CD4-positive, alpha-beta memory T cell (primary cell): ENCODE data around the gene ACSL3. TPM values are rescaled to one million over a fixed set of nuclear protein-coding genes. Genes with fewer than 3 reads are reported as not detected.

ENCODE experiments used
- CTCF ChIA-PET: fragments of 350-600 bp; sonication (Branson Sonifier 250); formaldehyde crosslinking; loops from one replicate; lab custom pipeline; 2021; ENCODE audit warnings: inconsistent platforms; ENCODE audit not compliant: partially characterized antibody; lab: Charles Lee
- POLR2A ChIA-PET: fragments of 350-600 bp; sonication (Branson Sonifier 250); formaldehyde crosslinking; loops from one replicate; lab custom pipeline; 2021; ENCODE audit not compliant: partially characterized antibody; lab: Charles Lee
- DNase-seq, 5 donors: peaks; one replicate each; pipeline versions ENCODE4 v3.0.0 to v3.0.0-alpha.2; 2020 to 2022; ENCODE audit warnings: mixed read lengths in 1 of 5
- H3K27ac ChIP-seq: one replicate; pipeline ENCODE4 v1.7.0; 2013; ENCODE audit warnings: low read depth, low read length
- H3K27me3 ChIP-seq: 2 replicates; pipeline ENCODE4 v1.7.0; 2013; ENCODE audit warnings: mild to moderate bottlenecking, low read length, moderate library complexity; ENCODE audit not compliant: insufficient read depth
- H3K36me3 ChIP-seq: 2 replicates; pipeline ENCODE4 v1.7.0; 2013; ENCODE audit warnings: mild to moderate bottlenecking, low read length, moderate library complexity; ENCODE audit not compliant: insufficient read depth
- H3K4me1 ChIP-seq: 2 replicates; pipeline ENCODE4 v1.7.0; 2013; ENCODE audit warnings: mild to moderate bottlenecking, low read length, moderate library complexity; ENCODE audit not compliant: insufficient read depth
- H3K4me3 ChIP-seq, 2 donors: one replicate each; pipeline ENCODE4 v1.7.0; 2013; ENCODE audit warnings: low read length in 2 of 2, mild to moderate bottlenecking in 1 of 2
- H3K9me3 ChIP-seq, 2 donors: one replicate each; pipeline ENCODE4 v1.7.0; 2013; ENCODE audit warnings: low read length in 2 of 2, control low read depth in 1 of 2; ENCODE audit not compliant: control insufficient read depth in 1 of 2
- H3K27ac Mint-ChIP-seq, 7 donors: one replicate each; pipeline ENCODE4 v1.8.0; 2020 to 2021; ENCODE audit warnings: mixed read lengths in 7 of 7, mild to moderate bottlenecking in 6 of 7, inconsistent platforms in 3 of 7, moderate library complexity in 3 of 7
- H3K27me3 Mint-ChIP-seq, 2 donors: one replicate each; pipeline ENCODE4 v1.8.0; 2020 to 2021; ENCODE audit warnings: mixed read lengths in 2 of 2
- H3K36me3 Mint-ChIP-seq, 2 donors: one replicate each; pipeline ENCODE4 v1.8.0; 2020 to 2021; ENCODE audit warnings: mixed read lengths in 2 of 2, inconsistent platforms in 1 of 2, mild to moderate bottlenecking in 1 of 2
- H3K4me1 Mint-ChIP-seq, 4 donors: one replicate each; pipeline ENCODE4 v1.8.0; 2020 to 2021; ENCODE audit warnings: mixed read lengths in 4 of 4, mild to moderate bottlenecking in 1 of 4
- H3K4me3 Mint-ChIP-seq, 8 donors: one replicate each; pipeline ENCODE4 v1.8.0; 2020 to 2021; ENCODE audit warnings: mixed read lengths in 8 of 8, mild to moderate bottlenecking in 7 of 8, moderate library complexity in 6 of 8, inconsistent platforms in 3 of 8
- H3K9me3 Mint-ChIP-seq, 8 donors: one replicate each; pipeline ENCODE4 v1.8.0; 2020 to 2021; ENCODE audit warnings: mixed read lengths in 8 of 8, mild to moderate bottlenecking in 5 of 8, inconsistent platforms in 3 of 8, moderate library complexity in 1 of 8
- intact Hi-C: fragments of 100-400 bp; cut with micrococcal nuclease; formaldehyde crosslinking; loops from one replicate; pipeline ENCODE4 v1.15.1; 2023
- polyA plus RNA-seq, 2 donors: library from polyadenylated mRNA; unstranded; fragments of 300-500 nt; fragmentation: Illumina TruSeq; gene quantifications; one replicate each; pipeline ENCODE4 v1.2.3, GENCODE V29; 2021
- total RNA-seq, 2 experiments: library from RNA; stranded (reverse); gene quantifications; one replicate each; pipeline ENCODE4 v1.2.3, GENCODE V29; 2021

ACSL3 gene
- total and polyA plus RNA-seq, 4 experiments from 2014 or later = 24.8 to 30.9 (median 25.8) TPM

GRCh38 chr2:222892321-222892720 lies 31.5 kb downstream of the ACSL3 start:
- CTCF ChIA-PET = interaction anchor here (1.0 to 1.7 kb wide), 2 partner anchors 10 to 11 kb away, joined by 3 to 5 read pairs; no protein-coding TSS in a partner anchor
- no peaks in the 10 kb centered on the region for H3K27me3 Mint-ChIP-seq
- Histone ChIP-seq H3K4me1 (no peaks in the 10 kb centered on the region), H3K27ac (no peak overlapping the region), H3K9me3 (no peaks in the 10 kb centered on the region), H3K36me3 (no peaks in the 10 kb centered on the region), H3K4me3 (no peak overlapping the region), H3K27me3 (no peaks in the 10 kb centered on the region)
- no peak overlapping the region for H3K27ac Mint-ChIP-seq
- peaks cover 12 to 26% (median 20%) of the 10 kb centered on the region in 4 donors for H3K4me1 Mint-ChIP-seq
- intact Hi-C loops = no loop called here
- POLR2A ChIA-PET = no interaction called here
- DNase-seq = no peak
- no peaks in the 10 kb centered on the region for H3K9me3 Mint-ChIP-seq
- peaks cover 6 to 7% of the 10 kb centered on the region in 2 donors for H3K36me3 Mint-ChIP-seq
- no peak overlapping the region for H3K4me3 Mint-ChIP-seq

DNA sequence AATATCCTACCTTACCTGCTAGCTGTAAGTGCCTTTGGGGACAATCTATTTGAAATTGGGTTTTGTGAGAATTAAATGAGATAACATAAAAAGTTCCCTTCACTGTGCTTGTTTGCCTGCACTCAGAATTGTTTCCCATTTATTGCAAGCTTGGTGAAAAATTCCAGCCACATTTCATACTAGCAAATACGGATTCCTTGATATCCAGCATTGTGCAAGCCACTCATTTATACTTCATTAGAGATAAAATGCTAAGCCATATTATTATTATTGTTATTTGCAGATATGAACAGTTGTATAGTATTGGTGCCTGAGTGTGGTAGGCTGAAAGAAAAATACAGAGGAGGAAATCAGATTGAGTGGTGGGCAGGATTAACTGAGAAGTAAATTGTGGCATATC lies 31.9 kb downstream of the ACSL3 start:
- Mint-ChIP-seq H3K4me1 (peaks cover 11 to 24% (median 19%) of the 10 kb centered on the region in 4 donors), H3K27me3 (no peaks in the 10 kb centered on the region), H3K36me3 (peaks cover 6 to 7% of the 10 kb centered on the region in 2 donors), H3K9me3 (no peaks in the 10 kb centered on the region), H3K27ac (no peak overlapping the region), H3K4me3 (no peak overlapping the region)
- Histone ChIP-seq H3K4me1 (no peaks in the 10 kb centered on the region), H3K9me3 (no peaks in the 10 kb centered on the region), H3K36me3 (no peaks in the 10 kb centered on the region), H3K27me3 (no peaks in the 10 kb centered on the region), H3K27ac (no peak overlapping the region), H3K4me3 (no peak overlapping the region)
- intact Hi-C loops = no loop called here
- DNase-seq = no peak
- ChIA-PET CTCF (interaction anchor here (1.7 kb wide), 1 partner anchor 11 kb away, joined by 5 read pairs; no protein-coding TSS in a partner anchor), POLR2A (no interaction called here)

- no peak overlapping the region for H3K27ac Mint-ChIP-seq
- peaks cover 15 to 28% (median 20%) of the 10 kb centered on the region in 4 donors for H3K4me1 Mint-ChIP-seq
- POLR2A ChIA-PET = no interaction called here
Measured at GRCh38 chr2:222893716-222894115, 32.9 kb downstream of the ACSL3 start.

DNA sequence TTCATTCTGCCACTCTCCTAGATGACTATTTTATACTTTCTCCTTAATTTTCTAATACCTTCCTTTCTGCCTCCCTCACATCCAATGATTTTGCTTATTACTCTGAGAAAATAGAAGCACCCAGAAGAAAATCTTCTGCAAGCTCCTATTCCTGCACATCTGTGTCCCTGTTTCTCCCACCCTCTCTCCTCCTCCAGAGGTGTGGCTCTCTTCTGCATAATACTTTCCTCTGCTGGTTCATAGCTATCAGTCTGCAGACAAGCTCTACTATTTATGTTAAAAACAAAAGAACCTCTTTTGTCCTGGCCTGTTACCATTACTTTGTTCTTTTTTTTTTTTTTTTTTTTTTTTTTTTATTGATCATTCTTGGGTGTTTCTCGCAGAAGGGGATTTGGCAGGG lies 34.3 kb downstream of the ACSL3 start:
- H3K27ac Mint-ChIP-seq = no peak overlapping the region
- no peaks in the 10 kb centered on the region for H3K36me3 ChIP-seq
- no peak for DNase-seq
- H3K4me3 ChIP-seq = no peak overlapping the region
- no peak overlapping the region for H3K27ac ChIP-seq
- H3K27me3 ChIP-seq = no peaks in the 10 kb centered on the region
- H3K27me3 Mint-ChIP-seq = no peaks in the 10 kb centered on the region
- intact Hi-C loops = no loop called here
- ChIA-PET CTCF (interaction anchor here (1.2 to 1.6 kb wide), 2 partner anchors 98 to 186 kb away, joined by 5 read pairs; no protein-coding TSS in a partner anchor), POLR2A (no interaction called here)
- no peaks in the 10 kb centered on the region for H3K36me3 Mint-ChIP-seq
- no peaks in the 10 kb centered on the region for H3K9me3 Mint-ChIP-seq
- H3K9me3 ChIP-seq = no peaks in the 10 kb centered on the region
- peaks cover 14 to 26% (median 21%) of the 10 kb centered on the region in 4 donors for H3K4me1 Mint-ChIP-seq
- H3K4me3 Mint-ChIP-seq = no peak overlapping the region
- no peaks in the 10 kb centered on the region for H3K4me1 ChIP-seq

More at GRCh38 chr2:222893716-222894115, 32.9 kb downstream of the ACSL3 start:
- H3K9me3 ChIP-seq = no peaks in the 10 kb centered on the region
- H3K4me1 ChIP-seq = no peaks in the 10 kb centered on the region
- peaks cover 3 to 6% of the 10 kb centered on the region in 2 donors for H3K36me3 Mint-ChIP-seq
- no peaks in the 10 kb centered on the region for H3K36me3 ChIP-seq
- H3K27ac ChIP-seq = no peak overlapping the region
- no peak overlapping the region for H3K4me3 Mint-ChIP-seq
- no peaks in the 10 kb centered on the region for H3K27me3 Mint-ChIP-seq
- CTCF ChIA-PET = interaction anchor here (1.0 to 1.2 kb wide), 2 partner anchors 9 to 10 kb away, joined by 5 read pairs; no protein-coding TSS in a partner anchor
- no peaks in the 10 kb centered on the region for H3K9me3 Mint-ChIP-seq
- no peak for DNase-seq
- intact Hi-C loops = no loop called here
- no peak overlapping the region for H3K4me3 ChIP-seq
- no peaks in the 10 kb centered on the region for H3K27me3 ChIP-seq

DNA sequence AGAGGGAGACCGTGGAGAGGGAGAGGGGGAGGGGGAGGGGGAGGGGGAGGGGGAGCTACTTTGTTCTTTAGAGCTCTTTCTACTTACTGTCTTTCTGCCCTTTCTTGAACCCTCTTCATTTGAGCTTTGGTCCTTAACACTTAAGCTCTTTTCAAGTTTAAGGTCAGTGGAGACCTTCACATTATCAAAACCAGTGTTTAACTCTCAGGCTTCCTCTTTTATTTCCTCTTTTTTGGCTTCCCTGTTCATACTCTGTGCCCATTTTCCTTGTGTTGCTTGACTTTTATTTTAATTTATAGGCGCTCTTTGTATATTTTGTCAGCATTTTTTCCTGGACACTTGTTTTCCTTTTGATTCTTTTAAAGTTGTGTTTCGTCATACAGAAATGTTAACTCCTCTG lies 37.1 kb downstream of the ACSL3 start:
- intact Hi-C loops = no loop called here
- no peak overlapping the region for H3K4me3 Mint-ChIP-seq
- Histone ChIP-seq H3K36me3 (no peaks in the 10 kb centered on the region), H3K27me3 (no peaks in the 10 kb centered on the region), H3K27ac (no peak overlapping the region), H3K4me3 (no peak overlapping the region), H3K9me3 (no peaks in the 10 kb centered on the region), H3K4me1 (no peaks in the 10 kb centered on the region)
- peak overlapping the region in 1 of 7 donors; percentile 14 for H3K27ac Mint-ChIP-seq
- peaks cover 3 to 5% of the 10 kb centered on the region in 2 donors for H3K36me3 Mint-ChIP-seq
- DNase-seq = no peak
- peaks cover 15 to 23% (median 21%) of the 10 kb centered on the region in 4 donors for H3K4me1 Mint-ChIP-seq
- ChIA-PET CTCF (interaction anchor here (7.0 kb wide), 1 partner anchor 191 kb away, joined by 79 read pairs; no protein-coding TSS in a partner anchor), POLR2A (no interaction called here)
- H3K27me3 Mint-ChIP-seq = no peaks in the 10 kb centered on the region
- H3K9me3 Mint-ChIP-seq = no peaks in the 10 kb centered on the region

DNA sequence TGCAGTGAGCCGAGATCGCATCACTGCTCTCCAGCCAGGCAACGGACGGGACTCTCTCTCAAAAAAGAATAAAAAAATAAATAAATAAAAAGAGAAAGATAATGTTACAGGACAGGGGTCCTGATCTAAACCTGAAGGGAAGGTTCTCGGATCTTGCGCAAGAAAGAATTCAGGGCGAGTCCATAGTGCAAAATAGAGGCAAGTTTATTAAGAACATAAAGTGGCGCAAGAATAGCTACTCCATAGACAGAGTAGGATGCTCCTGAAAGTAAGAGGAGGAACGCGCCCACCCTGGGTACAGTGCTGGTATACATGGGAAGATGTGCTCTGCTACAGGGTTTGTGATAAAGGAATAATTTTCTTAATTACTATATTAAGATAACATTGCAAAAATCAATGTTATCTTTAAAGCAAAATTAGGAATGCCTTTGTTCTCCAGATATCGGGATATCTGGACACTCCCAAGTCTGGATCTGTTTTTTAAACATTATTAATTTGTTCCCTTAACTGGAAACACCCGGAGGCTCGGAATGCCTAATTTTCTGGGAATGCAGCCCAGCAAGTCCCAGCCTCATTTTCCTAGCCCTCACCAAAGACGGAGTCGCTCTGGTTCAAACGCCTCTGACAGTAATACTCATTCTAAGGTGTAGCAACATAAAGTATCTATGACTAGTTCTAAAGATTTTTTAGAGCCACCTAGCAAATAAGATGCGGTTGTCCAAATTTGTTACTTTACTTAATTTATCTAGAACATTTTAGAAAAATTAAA lies 38.8 kb downstream of the ACSL3 start:
- no peaks in the 10 kb centered on the region for H3K36me3 ChIP-seq
- H3K9me3 ChIP-seq = no peaks in the 10 kb centered on the region
- H3K27me3 Mint-ChIP-seq = no peaks in the 10 kb centered on the region
- no peak for DNase-seq
- ChIA-PET CTCF (interaction anchor here (0.7 to 7.0 kb wide), 3 partner anchors 10 to 193 kb away, joined by 3 to 79 read pairs (median 3); no protein-coding TSS in a partner anchor), POLR2A (no interaction called here)
- intact Hi-C loops = loop anchor here (5.0 kb wide), 1 partner anchor 102 kb away; no protein-coding TSS in a partner anchor
- no peak overlapping the region for H3K27ac Mint-ChIP-seq
- no peaks in the 10 kb centered on the region for H3K9me3 Mint-ChIP-seq
- peaks cover 12 to 16% (median 13%) of the 10 kb centered on the region in 4 donors for H3K4me1 Mint-ChIP-seq
- no peaks in the 10 kb centered on the region for H3K4me1 ChIP-seq
- no peak overlapping the region for H3K4me3 ChIP-seq
- no peaks in the 10 kb centered on the region for H3K27me3 ChIP-seq
- peaks cover 3 to 5% of the 10 kb centered on the region in 2 donors for H3K36me3 Mint-ChIP-seq
- H3K27ac ChIP-seq = no peak overlapping the region
- H3K4me3 Mint-ChIP-seq = no peak overlapping the region

- intact Hi-C loops = loop anchor here (5.0 kb wide), 1 partner anchor 103 kb away; no protein-coding TSS in a partner anchor
- Histone ChIP-seq H3K9me3 (no peaks in the 10 kb centered on the region), H3K4me1 (no peaks in the 10 kb centered on the region), H3K27me3 (no peaks in the 10 kb centered on the region), H3K4me3 (no peak overlapping the region), H3K27ac (no peak overlapping the region), H3K36me3 (no peaks in the 10 kb centered on the region)
- Mint-ChIP-seq H3K4me3 (no peak overlapping the region), H3K36me3 (peaks cover 3 to 7% of the 10 kb centered on the region in 2 donors), H3K27ac (peak overlapping the region in 2 of 7 donors; percentile 7 to 44), H3K9me3 (no peaks in the 10 kb centered on the region), H3K27me3 (no peaks in the 10 kb centered on the region), H3K4me1 (peaks cover 7 to 12% (median 9%) of the 10 kb centered on the region in 4 donors)
- no peak for DNase-seq
- ChIA-PET POLR2A (interaction anchor here (0.8 kb wide), 1 partner anchor 40 kb away, joined by 4 read pairs; the partner anchor contains the start of gene ACSL3), CTCF (interaction anchor here (7.0 kb wide), 1 partner anchor 194 kb away, joined by 79 read pairs; no protein-coding TSS in a partner anchor)
Measured at GRCh38 chr2:222900354-222900753, 39.5 kb downstream of the ACSL3 start.
